AML-193 (cell line): ENCODE results near the gene OR6X1.
A peak's percentile ranks its signal among the peaks of the same experiment; 100 is the strongest.
"Not testable (repeated sequence)": the region's sequence is repeated elsewhere in the genome, so short reads cannot be mapped to it uniquely, and the experiment has no call there.

Experiments used
- DNase-seq, 2 experiments: peaks; one replicate each; lab custom pipeline; 2025; lab: John Stamatoyannopoulos, UW

OR6X1 gene

DNA sequence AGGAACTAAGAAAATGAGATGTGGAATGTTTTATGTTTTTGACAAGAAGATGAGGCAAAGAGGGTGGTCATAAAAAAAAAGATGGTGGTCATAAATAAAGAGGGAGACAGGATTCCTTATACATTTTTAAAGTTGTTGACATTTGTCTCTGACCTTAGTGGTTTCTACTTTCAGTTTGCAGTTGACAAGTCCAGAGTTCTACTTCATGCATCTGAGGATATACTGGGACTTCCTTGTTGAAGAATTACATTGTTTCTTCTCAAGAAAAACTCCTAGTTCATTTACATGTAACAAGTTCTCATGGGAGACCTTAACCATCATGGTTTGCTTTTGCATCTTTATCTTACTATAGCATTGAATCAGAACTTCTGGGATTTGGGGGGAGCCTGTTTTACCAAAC, 1.2 kb downstream of the OR6X1 start:
- DNase-seq, result no peak

DNA sequence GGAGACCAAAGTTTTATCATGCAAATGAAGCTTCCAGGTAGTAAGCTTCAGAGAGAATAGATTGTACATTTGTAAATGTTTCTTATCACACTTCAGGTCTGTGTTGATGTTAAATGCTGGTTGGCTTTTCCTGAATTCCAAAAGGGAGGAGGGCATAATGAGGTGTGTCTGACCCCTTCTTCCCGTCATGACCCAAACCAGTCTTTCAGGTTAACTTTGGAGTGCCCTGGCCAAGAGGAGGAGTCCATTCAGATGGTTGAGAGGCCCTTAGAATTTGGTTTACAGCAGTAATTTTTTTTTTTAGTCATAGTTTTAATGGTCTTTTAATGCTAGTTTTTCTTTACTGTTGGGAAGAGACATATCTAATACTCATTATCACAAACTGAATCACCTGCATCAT, 2.5 kb downstream of the OR6X1 start:
- DNase-seq, result no peak

DNA sequence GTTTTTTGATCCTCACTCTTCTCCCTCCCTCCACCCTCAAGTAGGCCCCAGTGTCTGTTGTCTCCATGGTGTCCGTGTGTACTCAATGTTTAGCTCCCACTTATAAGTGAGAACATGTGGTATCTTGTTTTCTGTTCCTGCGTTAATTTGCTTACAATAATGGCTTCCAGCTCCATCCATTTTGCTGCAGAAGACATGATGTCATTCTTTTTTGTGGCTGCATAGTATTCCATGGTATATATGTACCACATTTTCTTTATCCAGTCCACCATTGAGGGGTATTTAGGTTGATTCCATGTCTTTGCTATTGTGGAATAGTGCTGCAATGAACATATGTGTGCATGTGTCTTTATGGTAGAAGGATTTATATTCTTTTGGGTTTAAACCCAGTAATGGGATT, 6.0 kb downstream of the OR6X1 start:
- not testable (repeated sequence) for DNase-seq

DNA sequence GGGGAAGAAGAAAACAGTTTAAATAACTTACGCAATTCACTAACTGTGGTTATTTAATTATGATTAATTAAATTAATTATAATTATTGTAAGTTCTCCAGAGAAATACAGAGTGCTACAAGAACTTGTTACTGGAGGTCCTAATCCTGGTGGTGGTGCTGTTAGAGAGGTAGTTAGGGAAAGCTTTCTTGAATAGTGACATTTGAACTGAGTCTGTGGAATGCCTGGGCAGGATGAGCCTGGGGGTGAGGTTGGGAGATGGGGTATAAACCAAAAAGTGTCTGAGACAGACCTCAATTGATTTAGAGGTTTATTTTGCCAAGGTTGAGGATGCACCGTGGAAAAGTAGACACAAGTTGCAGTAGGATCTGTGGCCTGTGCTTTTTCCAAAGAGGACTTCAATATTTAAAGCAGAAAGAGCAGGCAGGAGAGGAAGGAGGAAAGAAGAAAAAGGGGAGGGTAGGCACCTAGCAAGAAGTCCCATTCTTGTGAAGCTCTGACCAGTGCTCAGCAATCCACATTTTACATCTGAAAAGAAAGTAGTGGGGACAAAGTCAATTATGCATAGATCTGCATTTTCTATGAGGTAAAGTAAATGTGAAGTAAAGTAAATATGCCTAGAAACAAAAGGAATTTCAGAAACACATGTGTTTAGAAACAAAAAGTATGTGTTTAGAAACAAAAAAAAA, 8.4 kb downstream of the OR6X1 start:
- DNase-seq, result no peak

DNA sequence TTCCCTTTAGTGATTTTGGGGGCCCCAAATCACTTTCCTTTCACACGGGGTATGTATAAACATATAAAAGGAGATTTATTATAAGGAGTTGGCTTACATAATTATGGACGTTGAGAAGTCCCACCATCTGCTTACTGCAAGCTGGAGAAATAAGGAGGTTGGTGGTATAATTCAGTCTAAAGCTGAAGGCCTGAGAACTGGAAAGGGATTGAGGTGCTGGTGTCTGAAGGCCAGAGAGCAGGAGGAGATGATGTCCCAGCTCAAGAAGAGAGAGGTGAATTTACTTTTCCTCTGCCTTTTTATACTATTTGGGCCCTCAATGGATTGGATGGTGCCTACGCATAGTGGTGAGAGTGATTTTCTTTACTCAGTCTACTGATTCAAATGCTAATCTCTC, 11.6 kb downstream of the OR6X1 start:
- DNase-seq, result no peak

DNA sequence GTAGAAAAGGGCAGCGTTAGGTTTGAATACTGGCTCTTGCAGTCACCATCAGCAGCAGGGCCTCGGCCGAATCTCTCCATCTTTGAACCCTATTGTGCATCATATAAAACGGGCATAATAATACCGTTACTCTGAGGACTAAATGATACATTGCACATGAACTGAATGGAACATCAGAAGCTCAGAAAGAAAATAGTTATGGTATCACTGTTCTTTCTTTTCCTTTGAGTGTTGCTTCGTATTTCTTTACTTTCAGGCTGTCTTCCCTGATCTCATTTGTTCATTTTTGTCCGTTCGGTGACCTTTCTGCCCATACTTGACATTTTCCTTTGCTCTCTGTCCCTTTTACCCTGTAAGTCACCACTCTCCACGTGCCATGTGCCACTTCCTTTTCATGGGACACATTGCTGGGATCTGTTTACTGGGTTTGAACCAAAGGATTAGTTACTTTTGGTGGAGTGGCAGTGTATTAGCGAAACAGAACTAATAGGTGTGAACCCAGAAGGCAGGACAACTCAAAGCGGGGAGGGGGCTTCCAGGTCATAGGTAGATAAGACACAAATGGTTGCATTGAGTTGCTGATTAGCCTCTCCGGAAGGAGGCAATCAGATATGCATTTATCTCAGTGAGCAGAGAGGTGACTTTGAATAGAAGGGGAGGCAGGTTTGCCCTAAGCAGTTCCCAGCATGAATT, 12.1 kb downstream of the OR6X1 start:
- DNase-seq, result no peak

DNA sequence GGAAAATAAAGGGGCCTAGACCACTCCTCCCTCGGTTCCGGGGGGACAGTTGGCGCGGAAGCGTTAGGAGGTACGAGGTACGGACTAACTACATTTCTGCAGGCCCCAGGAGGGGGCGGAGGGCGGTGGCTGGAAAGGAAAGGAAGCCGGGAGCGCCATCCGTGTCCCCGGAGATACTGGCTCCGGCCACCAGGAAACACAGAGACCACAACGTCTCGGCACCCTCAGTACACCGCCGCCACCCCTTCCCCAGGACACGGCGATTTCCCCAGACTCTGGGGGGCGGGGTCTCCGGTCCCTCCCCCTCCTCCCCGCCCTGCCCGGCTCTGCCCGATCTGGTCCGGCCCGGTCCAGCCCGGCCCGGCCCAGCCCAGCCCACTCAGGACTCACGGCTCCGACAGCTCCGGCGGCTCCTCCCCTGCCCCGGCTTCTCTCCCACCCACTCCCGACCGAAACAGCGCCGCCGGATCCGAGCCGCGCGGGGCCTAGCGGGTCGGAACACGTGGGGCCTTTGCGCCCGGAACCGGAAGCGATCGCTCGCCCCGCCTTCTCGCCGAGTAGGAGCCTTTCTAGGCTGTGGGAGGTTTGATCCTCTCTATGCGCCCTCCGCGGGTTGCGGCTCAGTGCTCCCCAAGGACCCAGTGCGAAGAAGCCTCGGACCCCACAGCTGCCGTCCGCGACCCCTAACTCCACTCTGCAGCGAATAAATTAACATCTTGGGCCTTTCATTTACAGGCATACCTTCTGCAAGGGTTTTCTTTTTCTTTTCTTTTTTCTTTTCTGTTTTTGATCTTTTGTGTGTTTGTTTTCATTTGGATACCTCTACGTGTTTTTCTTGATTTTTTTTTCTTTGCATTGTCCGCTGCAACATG, 12.9 kb downstream of the OR6X1 start, which contains the start of gene ZNF202:
TSS of gene ZNF202 (minus strand) at position 502 of the 872 bp plus-strand sequence. CDS start 10,772 bp downstream, outside the sequence.
- peak; percentile 75 to 76 for DNase-seq

DNA sequence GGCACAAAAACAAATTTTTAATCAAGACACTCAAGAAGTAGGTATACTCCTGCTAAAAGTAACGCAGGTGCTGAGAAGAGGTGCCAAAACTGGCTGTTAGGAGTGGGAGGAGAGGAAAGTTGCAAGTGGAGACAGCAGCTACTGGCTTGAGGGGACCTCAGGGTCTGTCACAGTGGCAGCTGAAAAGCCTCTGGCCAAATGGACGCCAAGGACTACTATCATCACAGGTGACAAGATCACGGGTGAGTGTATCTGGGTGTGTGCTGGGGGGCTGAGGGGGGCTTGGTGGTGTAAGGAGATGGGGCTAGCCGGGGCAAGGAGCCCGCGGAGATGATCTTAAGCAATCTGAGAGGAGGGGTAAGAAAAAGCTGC, 13.5 kb downstream of the OR6X1 start:
- no peak for DNase-seq

DNA sequence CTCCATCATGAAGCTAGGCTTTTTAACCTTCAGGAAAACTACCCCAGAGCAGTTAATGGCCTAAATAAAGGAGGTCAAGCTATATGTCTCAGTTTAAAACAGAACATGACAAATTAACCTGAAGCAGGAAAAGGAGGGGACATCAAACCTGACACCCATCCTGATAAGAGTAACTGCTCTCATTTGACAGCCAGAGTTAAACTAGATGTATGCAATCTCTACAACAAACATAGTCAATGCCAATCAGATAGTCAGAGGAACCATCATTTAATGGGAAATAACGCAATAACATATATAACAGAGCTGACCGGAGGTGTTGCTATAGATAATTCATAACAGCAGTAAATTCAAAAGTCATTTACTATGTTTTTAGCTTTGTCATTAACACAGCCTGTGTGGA, 15.9 kb downstream of the OR6X1 start:
- DNase-seq, result no peak

DNA sequence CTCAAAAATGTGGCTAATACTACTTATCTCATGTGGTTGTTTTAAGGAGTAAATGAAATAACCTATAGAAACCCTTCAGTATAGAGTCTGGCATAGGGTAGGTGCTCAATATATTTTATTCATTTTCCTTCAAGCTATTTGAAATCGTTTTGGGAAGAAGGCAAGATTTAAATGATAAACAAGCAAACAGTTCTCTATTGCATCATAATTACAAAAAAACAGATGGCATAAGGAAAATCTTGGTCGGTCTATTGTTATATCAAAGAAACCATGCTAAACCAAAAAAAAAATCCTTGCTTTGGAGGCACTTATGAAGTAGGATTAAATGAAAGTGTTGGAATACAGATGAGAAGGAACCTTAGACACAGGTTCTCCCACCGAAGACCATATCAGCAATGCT, 17.5 kb downstream of the OR6X1 start:
- no peak for DNase-seq

DNA sequence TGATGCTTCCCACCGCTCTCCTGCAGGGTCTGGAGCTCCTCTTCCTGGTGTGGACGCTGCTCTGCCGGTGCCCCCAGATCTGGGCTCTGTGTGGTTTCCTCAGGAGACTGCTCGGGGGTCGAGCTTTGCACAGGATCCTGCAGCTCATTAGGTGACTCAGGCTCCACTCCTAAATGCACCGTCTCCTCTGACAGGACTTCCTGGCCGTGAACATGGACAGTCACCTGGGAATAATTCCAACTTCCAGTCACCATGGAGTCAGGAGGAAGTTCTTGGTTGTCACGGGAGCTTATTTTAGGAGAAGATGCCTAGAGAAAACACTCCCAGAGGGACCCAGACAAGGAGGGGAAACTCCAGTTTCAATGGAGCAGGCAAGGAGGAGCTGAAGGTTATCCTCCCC, 24.7 kb downstream of the OR6X1 start:
- DNase-seq, result no peak

DNA sequence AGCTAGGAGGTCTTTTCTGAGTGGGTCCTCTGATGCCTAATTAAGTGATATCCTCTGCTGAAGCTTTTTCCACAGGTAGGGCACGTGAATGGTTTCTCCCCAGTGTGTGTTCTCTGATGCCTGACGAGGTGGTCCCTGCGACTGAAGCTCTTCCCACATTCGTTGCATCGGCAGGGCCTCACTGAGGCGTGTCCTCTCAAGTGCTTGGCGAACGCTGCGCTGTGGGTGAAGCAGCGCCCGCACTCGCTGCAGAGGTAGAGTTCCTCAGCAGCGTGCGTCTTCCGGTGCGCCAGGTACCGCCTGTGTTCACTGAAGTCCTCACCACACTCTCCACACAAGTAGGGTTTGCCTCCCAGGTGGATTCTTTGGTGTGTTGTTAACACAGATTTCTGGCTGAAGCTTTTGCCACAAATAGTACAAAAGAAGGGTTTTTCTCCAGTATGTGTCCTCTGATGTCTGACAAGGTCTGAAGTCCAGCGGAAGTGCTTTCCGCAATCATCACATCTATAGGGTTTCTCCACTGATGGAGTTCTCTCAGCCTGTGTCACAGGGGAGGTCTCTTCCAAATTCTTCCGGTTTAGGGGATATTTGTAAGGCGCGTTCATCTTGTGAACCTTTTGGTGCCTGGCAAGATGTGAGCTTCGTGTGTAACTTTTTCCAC, 28.2 kb downstream of the OR6X1 start:
- DNase-seq, result no peak

DNA sequence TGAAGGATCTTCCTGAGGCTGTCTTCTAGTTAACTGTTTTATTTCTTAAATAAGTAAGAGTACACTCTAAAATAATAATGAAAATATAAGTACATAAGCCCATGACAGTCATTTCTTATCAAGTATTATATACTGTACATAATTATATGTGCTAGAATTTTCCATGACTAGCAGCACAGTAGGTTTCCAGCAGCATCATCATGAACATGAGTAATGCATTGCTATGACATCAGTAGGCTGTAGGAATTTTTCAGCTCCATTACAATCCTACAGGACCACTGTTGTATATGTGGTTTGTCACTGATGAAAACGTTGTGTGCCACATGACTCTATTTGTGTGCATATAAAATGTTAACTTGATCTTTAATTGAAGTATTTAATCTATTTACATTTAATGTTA, 34.9 kb downstream of the OR6X1 start:
- no peak for DNase-seq

DNA sequence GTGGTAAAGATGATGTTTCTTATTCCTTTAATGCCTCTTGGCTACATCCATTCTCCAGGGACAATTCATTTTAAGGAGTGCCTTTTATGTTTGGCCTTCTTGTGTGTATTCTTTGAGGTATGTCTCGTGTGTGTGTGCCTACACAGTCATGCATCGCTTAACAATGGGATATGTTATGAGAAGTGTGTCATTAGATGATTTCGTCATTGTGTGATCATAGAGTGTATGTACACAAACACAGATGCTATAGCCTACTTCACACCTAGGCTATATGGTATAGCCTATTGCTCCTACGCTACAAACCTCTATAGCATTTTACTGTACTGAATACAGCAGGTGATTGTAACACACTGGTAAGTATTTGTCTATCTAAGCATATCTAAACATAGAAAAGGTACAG, 35.8 kb downstream of the OR6X1 start:
- DNase-seq, result no peak

DNA sequence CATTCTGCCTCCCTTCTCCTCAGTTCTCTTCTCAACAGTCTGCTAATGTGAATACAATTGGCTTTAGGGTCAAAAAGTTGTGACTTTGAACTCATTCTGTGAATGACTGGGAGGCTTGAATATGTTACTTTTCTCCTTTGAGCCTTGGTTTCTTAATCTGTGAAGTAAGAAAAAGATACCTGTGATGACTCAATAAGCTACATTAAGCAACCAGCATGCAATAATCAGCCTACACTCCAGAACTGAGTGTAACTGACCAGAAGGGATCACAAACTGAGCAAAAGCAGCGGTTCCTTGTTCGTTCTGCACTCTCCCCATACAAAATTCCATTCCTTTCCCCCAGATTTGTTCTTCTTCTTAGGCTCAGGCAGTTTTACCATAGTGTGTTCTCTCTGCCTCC, 36.3 kb downstream of the OR6X1 start:
- no peak for DNase-seq

DNA sequence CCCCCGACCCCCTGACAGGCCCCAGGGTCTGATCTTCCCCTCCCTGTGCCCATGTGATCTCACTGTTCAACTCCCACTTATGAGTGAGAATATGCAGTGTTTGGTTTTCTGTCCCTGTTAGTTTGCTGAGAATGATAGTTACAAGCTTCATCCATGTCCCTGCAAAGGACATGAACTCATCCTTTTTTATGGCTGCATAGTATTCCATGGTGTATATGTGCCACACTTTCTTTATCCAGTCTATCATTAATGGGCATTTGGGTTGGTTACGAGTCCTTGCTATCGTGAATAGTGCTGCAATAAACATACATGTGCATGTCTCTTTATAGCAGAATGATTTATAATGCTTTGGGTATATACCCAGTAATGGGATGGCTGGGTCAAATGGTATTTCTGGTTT, 41.7 kb downstream of the OR6X1 start:
- not testable (repeated sequence) for DNase-seq

DNA sequence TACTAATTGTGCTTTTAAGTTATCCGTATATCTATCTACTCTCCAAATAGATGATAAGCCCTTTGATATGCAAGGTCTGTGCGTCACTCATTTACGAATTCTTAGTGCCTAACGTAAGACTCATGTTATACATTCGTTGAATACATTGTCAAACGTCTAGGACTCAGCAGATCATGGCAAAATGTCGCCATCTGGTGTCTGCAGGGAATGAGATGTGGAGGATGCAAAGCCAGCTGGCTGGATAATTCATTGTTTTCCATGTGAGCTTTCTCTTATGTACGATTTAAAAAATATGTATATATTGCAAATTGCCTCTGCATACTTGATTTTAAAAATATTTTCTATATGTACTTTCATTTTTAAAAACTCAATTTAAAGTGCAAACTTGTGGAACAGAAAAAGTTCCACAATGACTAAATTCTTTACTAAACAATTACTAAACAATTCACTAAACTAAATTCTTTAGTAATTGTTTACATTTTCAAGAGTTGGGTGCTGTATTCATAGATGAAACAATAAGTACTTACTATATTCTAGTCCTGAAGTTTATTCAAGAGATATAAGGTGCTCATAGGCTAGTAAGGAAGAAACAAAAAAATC, 46.6 kb downstream of the OR6X1 start:
- peak; percentile 55 to 67 for DNase-seq

DNA sequence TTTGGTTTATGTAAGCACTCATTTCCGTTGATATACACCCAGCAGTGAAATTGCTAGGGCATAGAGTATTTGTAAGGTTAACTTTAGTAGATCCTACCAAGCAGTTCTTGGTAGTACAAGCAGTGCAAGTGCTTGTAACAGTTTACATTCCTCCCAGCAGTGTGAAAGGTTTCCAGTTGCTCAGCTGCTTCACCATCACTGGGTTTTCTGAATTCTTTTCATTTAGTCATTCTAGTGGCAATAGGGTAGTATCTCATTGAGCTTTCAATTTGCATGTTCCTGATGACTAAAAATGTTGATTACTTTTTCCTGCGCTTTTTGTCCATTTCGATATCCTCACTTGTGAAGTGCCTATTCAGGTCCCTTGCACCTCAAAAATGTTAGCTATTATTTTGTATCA, 47.1 kb downstream of the OR6X1 start:
- no peak for DNase-seq

DNA sequence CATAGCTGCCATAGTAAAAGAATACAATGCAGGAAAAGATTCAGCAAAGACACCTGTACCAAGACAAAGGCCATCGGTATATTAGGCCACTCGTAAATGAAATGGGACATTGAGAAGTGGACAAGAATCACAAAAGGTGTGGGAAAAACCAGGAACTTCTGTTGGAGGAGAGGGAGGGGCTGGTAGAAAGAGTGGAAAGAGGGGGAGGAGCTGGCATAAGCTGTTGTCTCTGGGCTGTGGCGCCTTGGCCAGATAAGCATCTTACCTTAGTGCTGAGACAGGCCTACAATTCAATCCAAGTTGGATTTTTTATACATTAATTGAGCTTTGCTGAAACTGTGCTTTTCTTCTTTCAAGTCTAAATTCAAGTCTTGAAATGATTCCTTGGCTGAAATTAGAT, 50.0 kb downstream of the OR6X1 start:
- DNase-seq, result no peak
